LNCaP clone FGC (cell line): ENCODE results near the gene GNG10.

ENCODE experiments used
- DNase-seq: peaks from one replicate; pipeline ENCODE4 v3.0.0-alpha.2; 2011; ENCODE audit warnings: low read depth
- H3K4me3 ChIP-seq: 2 replicates; pipeline ENCODE4 v1.5.1; 2011; ENCODE audit warnings: mild to moderate bottlenecking, low read depth, low read length, control low read depth
- CTCF ChIP-seq: IDR thresholded peaks from 2 replicates; pipeline ENCODE4 v1.5.1; 2012; ENCODE audit warnings: mild to moderate bottlenecking; ENCODE audit not compliant: control insufficient read depth, insufficient read depth; ENCODE audit errors: extremely low read depth

GNG10 gene

GRCh38 chr9:111691672-111692329 lies 30.4 kb downstream of the GNG10 start:
- DNase-seq, result no peak
- H3K4me3 ChIP-seq, result no peak overlapping the region
- peak; percentile 51 for TF ChIP-seq CTCF

- no peak overlapping the region for H3K4me3 ChIP-seq
- TF ChIP-seq CTCF, result no peak
- DNase-seq, result no peak
Measured at GRCh38 chr9:111696796-111697195, 35.4 kb downstream of the GNG10 start.

- no peak for TF ChIP-seq CTCF
- no peak for DNase-seq
- H3K4me3 ChIP-seq, result no peak overlapping the region
Measured at GRCh38 chr9:111700776-111701175, 39.4 kb downstream of the GNG10 start.

- TF ChIP-seq CTCF, result no peak
- no peak for DNase-seq
- H3K4me3 ChIP-seq, result no peak overlapping the region
Measured at GRCh38 chr9:111704503-111704902, 43.1 kb downstream of the GNG10 start.

- H3K4me3 ChIP-seq, result no peak overlapping the region
- no peak for TF ChIP-seq CTCF
Measured at GRCh38 chr9:111711548-111711947, 50.1 kb downstream of the GNG10 start.

GRCh38 chr9:111712369-111712768 lies 51.0 kb downstream of the GNG10 start:
- no peak for DNase-seq
- no peak overlapping the region for H3K4me3 ChIP-seq
- no peak for TF ChIP-seq CTCF

More at GRCh38 chr9:111711548-111711947, 50.1 kb downstream of the GNG10 start:
- DNase-seq, result no peak

GRCh38 chr9:111715471-111715870 lies 54.1 kb downstream of the GNG10 start:
- no peak for DNase-seq
- H3K4me3 ChIP-seq, result no peak overlapping the region
- no peak for TF ChIP-seq CTCF
